IMR-90 (cell line): ENCODE data around the gene SRRD. TPM values are rescaled to one million over a fixed set of nuclear protein-coding genes. Genes with fewer than 3 reads are reported as not detected.

ENCODE experiments used
- ATAC-seq: fragments of 200-7000 bp; cut with Tn5 transposase; 2 replicates; pipeline ENCODE4 v1.9.1; 2020; ENCODE audit warnings: low read depth, mild to moderate bottlenecking, moderate library complexity
- BruUV-seq: library from RNA; stranded (reverse); fragments of 400-500 nt; replicated peaks from 2 replicates; lab custom pipeline; 2021; lab: Mats Ljungman, UMichigan
- CTCF ChIA-PET: fragments of 300-600 bp; formaldehyde crosslinking; extraction: SDS; loops from one replicate; lab custom pipeline; 2021; ENCODE audit warnings: antibody characterized with exemption; lab: Yijun Ruan, JAX
- POLR2A ChIA-PET: fragments of 300-600 bp; sonication (Branson Sonifier 250); formaldehyde crosslinking; loops from one replicate; lab custom pipeline; 2022; ENCODE audit warnings: antibody characterized with exemption; ENCODE audit not compliant: unreplicated experiment; lab: Charles Lee
- DNase-seq: peaks from one replicate; pipeline ENCODE4 v3.0.0; 2013
- H2AFZ ChIP-seq: replicated peaks from 2 replicates; pipeline ENCODE3; 2013; ENCODE audit warnings: low read length, mild to moderate bottlenecking; ENCODE audit not compliant: poor library complexity
- H2AK5ac ChIP-seq: 2 replicates; pipeline ENCODE4 v1.6.1; 2013; ENCODE audit warnings: low read depth, low read length, inconsistent platforms
- H2AK9ac ChIP-seq: replicated peaks from 2 replicates; pipeline ENCODE3; 2013; ENCODE audit warnings: mild to moderate bottlenecking, low read depth, low read length, moderate library complexity; ENCODE audit not compliant: poor library complexity
- H2BK120ac ChIP-seq: 2 replicates; pipeline ENCODE4 v1.6.1; 2013; ENCODE audit warnings: low read depth, low read length, inconsistent platforms
- H2BK15ac ChIP-seq: 3 replicates; pipeline ENCODE4 v1.6.1; 2013; ENCODE audit warnings: low read depth, low read length, inconsistent platforms
- H2BK20ac ChIP-seq: 2 replicates; pipeline ENCODE4 v1.6.1; 2013; ENCODE audit warnings: low read depth, mild to moderate bottlenecking, inconsistent platforms, low read length, moderate library complexity
- H2BK5ac ChIP-seq: 2 replicates; pipeline ENCODE4 v1.6.1; 2013; ENCODE audit warnings: mild to moderate bottlenecking, low read depth, low read length, inconsistent platforms; ENCODE audit not compliant: poor library complexity, severe bottlenecking
- H3K14ac ChIP-seq: replicated peaks from 2 replicates; pipeline ENCODE4 v1.6.1; 2013; ENCODE audit warnings: low read depth, low read length, inconsistent platforms
- H3K18ac ChIP-seq: 2 replicates; pipeline ENCODE4 v1.6.1; 2013; ENCODE audit warnings: low read depth, low read length, control low read depth
- H3K23ac ChIP-seq: 2 replicates; pipeline ENCODE4 v1.6.1; 2013; ENCODE audit warnings: low read depth, low read length, inconsistent platforms
- H3K27ac ChIP-seq: 2 replicates; pipeline ENCODE4 v1.5.1; 2013; ENCODE audit warnings: mild to moderate bottlenecking, control low read depth, low read length; ENCODE audit not compliant: insufficient read depth
- H3K27me3 ChIP-seq: 2 replicates; pipeline ENCODE4 v1.6.1; 2013; ENCODE audit warnings: low read length; ENCODE audit not compliant: control insufficient read depth, insufficient read depth
- H3K36me3 ChIP-seq: 2 replicates; pipeline ENCODE4 v1.6.1; 2013; ENCODE audit warnings: low read length, mixed read lengths; ENCODE audit not compliant: control insufficient read depth, insufficient read depth
- H3K4ac ChIP-seq: 2 replicates; pipeline ENCODE4 v1.6.1; 2013; ENCODE audit warnings: low read depth, low read length, inconsistent platforms
- H3K4me1 ChIP-seq: 2 replicates; pipeline ENCODE4 v1.6.1; 2013; ENCODE audit warnings: low read length, mixed read lengths; ENCODE audit not compliant: control insufficient read depth, insufficient read depth
- H3K4me2 ChIP-seq: 2 replicates; pipeline ENCODE4 v1.6.1; 2013; ENCODE audit warnings: low read depth, mild to moderate bottlenecking, control low read depth, low read length, moderate library complexity
- H3K4me3 ChIP-seq: 2 replicates; pipeline ENCODE4 v1.5.1; 2013; ENCODE audit warnings: low read depth, mild to moderate bottlenecking, control low read depth, low read length, moderate library complexity; ENCODE audit not compliant: insufficient read depth
- H3K56ac ChIP-seq: 2 replicates; pipeline ENCODE4 v1.6.1; 2013; ENCODE audit warnings: low read length, inconsistent platforms; ENCODE audit not compliant: insufficient read depth; ENCODE audit errors: extremely low read depth
- H3K79me1 ChIP-seq, 2 experiments: 2 replicates each; pipeline ENCODE4 v1.6.1; 2013; ENCODE audit warnings: low read length in 2 of 2, inconsistent platforms in 1 of 2, low read depth in 1 of 2
- H3K9ac ChIP-seq: 2 replicates; pipeline ENCODE4 v1.6.1; 2013; ENCODE audit warnings: low read depth, low read length, control low read depth
- H3K9me1 ChIP-seq: 2 replicates; pipeline ENCODE4 v1.6.1; 2013; ENCODE audit warnings: low read length, inconsistent platforms; ENCODE audit not compliant: insufficient read depth
- H3K9me3 ChIP-seq: 2 replicates; pipeline ENCODE4 v1.6.1; 2013; ENCODE audit warnings: low read length; ENCODE audit not compliant: control insufficient read depth, insufficient read depth
- H4K20me1 ChIP-seq: 2 replicates; pipeline ENCODE4 v1.6.1; 2013; ENCODE audit warnings: low read length, inconsistent platforms; ENCODE audit not compliant: insufficient read depth
- H4K5ac ChIP-seq: 2 replicates; pipeline ENCODE4 v1.6.1; 2013; ENCODE audit warnings: mild to moderate bottlenecking, low read depth, low read length, control low read depth
- H4K8ac ChIP-seq, 2 experiments: 2 replicates each; pipeline ENCODE4 v1.6.1; 2013; ENCODE audit warnings: low read depth in 2 of 2, low read length in 2 of 2, control low read depth in 1 of 2, inconsistent platforms in 1 of 2
- H4K91ac ChIP-seq: 2 replicates; pipeline ENCODE4 v1.6.1; 2013; ENCODE audit warnings: low read depth, low read length, inconsistent platforms; ENCODE audit not compliant: insufficient read depth
- BHLHE40 ChIP-seq: fragments of 150-350 bp; IDR thresholded peaks from 2 replicates; pipeline ENCODE4 v1.6.1; 2016; ENCODE audit warnings: mild to moderate bottlenecking, low read depth, low read length
- CEBPB ChIP-seq: IDR thresholded peaks from 2 replicates; pipeline ENCODE4 v1.6.1; 2012; ENCODE audit warnings: low read depth, low read length, improper control_type of control experiment
- CHD1 ChIP-seq: IDR thresholded peaks from 2 replicates; pipeline ENCODE4 v1.6.1; 2012; ENCODE audit warnings: low read depth, low read length, improper control_type of control experiment
- FOS ChIP-seq: fragments of 150-350 bp; IDR thresholded peaks from 2 replicates; pipeline ENCODE4 v1.6.1; 2016; ENCODE audit warnings: low read depth, low read length
- MAFK ChIP-seq: IDR thresholded peaks from 2 replicates; pipeline ENCODE4 v1.6.1; 2012; ENCODE audit warnings: low read depth, low read length, improper control_type of control experiment
- MAZ ChIP-seq: IDR thresholded peaks from 2 replicates; pipeline ENCODE4 v1.6.1; 2012; ENCODE audit warnings: low read depth, mild to moderate bottlenecking, low read length, improper control_type of control experiment, moderate library complexity, borderline replicate concordance
- MXI1 ChIP-seq: IDR thresholded peaks from 2 replicates; pipeline ENCODE4 v1.6.1; 2012; ENCODE audit warnings: low read depth, mild to moderate bottlenecking, low read length, moderate library complexity, borderline replicate concordance
- NFE2L2 ChIP-seq: fragments of 150-350 bp; IDR thresholded peaks from 2 replicates; pipeline ENCODE4 v1.6.1; 2016; ENCODE audit warnings: low read depth, mild to moderate bottlenecking, low read length
- POLR2A ChIP-seq: IDR thresholded peaks from 2 replicates; pipeline ENCODE4 v1.6.1; 2012; ENCODE audit warnings: mild to moderate bottlenecking, low read depth, low read length
- RAD21 ChIP-seq: IDR thresholded peaks from 2 replicates; pipeline ENCODE4 v1.6.1; 2012; ENCODE audit warnings: low read length, improper control_type of control experiment
- RCOR1 ChIP-seq: IDR thresholded peaks from 2 replicates; pipeline ENCODE4 v1.6.1; 2012; ENCODE audit warnings: mild to moderate bottlenecking, low read length, improper control_type of control experiment; ENCODE audit not compliant: insufficient replicate concordance
- RFX5 ChIP-seq: IDR thresholded peaks from 2 replicates; pipeline ENCODE4 v1.8.0; 2012; ENCODE audit warnings: low read depth, mild to moderate bottlenecking, low read length, moderate library complexity
- SMC3 ChIP-seq: fragments of 150-350 bp; IDR thresholded peaks from 2 replicates; pipeline ENCODE4 v1.6.1; 2016; ENCODE audit warnings: low read depth, mild to moderate bottlenecking, antibody characterized with exemption, low read length, moderate library complexity
- USF2 ChIP-seq: fragments of 150-350 bp; IDR thresholded peaks from 2 replicates; pipeline ENCODE4 v1.6.1; 2017; ENCODE audit warnings: mild to moderate bottlenecking, antibody characterized with exemption, low read length, low read depth
- WGBS, 2 experiments: methylation state at CpG; one replicate each; pipeline versions ENCODE4 v1.1.5 to v1.1.7; 2013; ENCODE audit warnings: missing lambda C conversion rate in 2 of 2; ENCODE audit not compliant: insufficient read length in 1 of 2; ENCODE audit errors: extremely low coverage in 2 of 2; 5-methylcytosine and 5-hydroxymethylcytosine counted together
- dilution Hi-C: fragments of 300-500 bp; cut with HindIII; formaldehyde crosslinking; loops from one replicate; pipeline ENCODE4 v1.14.3; 2018; ENCODE audit warnings: low sequenced_read_pairs; ENCODE audit not compliant: unreplicated experiment
- in situ Hi-C: fragments of 300-500 bp; cut with MboI; formaldehyde crosslinking; loops from 3 replicates; pipeline ENCODE4 v1.14.3; 2019; ENCODE audit warnings: low sequenced_read_pairs, inconsistent platforms, mixed read lengths
- intact Hi-C: fragments of 100-400 bp; cut with micrococcal nuclease; formaldehyde crosslinking; loops from 2 replicates; pipeline ENCODE4 v1.10.0; 2022
- polyA plus RNA-seq, 3 experiments: library from polyadenylated mRNA; depleted of rRNA; stranded (reverse); fragments of >200 nt; gene quantifications; 2 replicates each; pipeline ENCODE4 v1.2.3, GENCODE V29; 2012; ENCODE audit warnings: low replicate concordance in 1 of 3
- total RNA-seq: library from RNA; depleted of rRNA; stranded (reverse); fragments of >200 nt; gene quantifications from 2 replicates; pipeline ENCODE4 v1.2.3, GENCODE V29; 2012
- TF ChIP-seq, protein P1 (sequence below): conservative IDR thresholded peaks from 2 replicates; pipeline ENCODE4 v1.5.1; 2012; ENCODE audit warnings: mild to moderate bottlenecking, low read depth, low read length, improper control_type of control experiment
- TF ChIP-seq, protein P2 (sequence below): fragments of 150-350 bp; IDR thresholded peaks from 2 replicates; pipeline ENCODE4 v1.6.1; 2016; ENCODE audit warnings: low read depth, mild to moderate bottlenecking, low read length, moderate library complexity, borderline replicate concordance

Gene SRRD
- total and polyA plus RNA-seq, 2 of the 4 experiments (the other 2 are of a cell fraction) = 18.3 to 24.0 TPM

DNA sequence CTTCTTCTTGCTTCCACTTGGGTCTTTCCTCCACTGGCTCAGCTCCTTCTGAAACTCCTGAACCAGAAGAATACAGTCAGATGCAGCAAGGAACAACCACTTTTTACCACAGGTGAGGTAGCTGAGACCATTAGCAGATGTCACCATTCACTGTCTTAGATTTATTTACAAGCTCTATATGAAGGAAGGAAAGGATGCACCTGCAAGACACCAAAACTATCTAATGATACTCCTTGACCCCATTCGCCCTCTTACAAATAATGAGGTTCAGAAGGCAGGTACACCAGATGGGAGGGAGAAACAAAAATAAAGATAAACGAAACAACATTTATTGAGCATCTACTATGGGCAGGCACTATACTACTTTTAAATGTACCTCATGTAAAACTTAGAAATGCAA lies 18.3 kb downstream of the SRRD start:
- no peak overlapping the region for H4K91ac ChIP-seq
- H2AK5ac ChIP-seq = no peak overlapping the region
- no peak overlapping the region for H3K4me2 ChIP-seq
- intact Hi-C loops = loop anchor here (5.0 kb wide), 1 partner anchor 90 kb away; the partner anchor contains the start of gene TPST2
- H3K9me1 ChIP-seq = no peaks in the 10 kb centered on the region
- H2AFZ ChIP-seq = no peak overlapping the region
- no peak overlapping the region for H3K4ac ChIP-seq
- no peak overlapping the region for H2BK5ac ChIP-seq
- no peak overlapping the region for H2BK20ac ChIP-seq
- no peak overlapping the region for H3K56ac ChIP-seq
- in situ Hi-C loops = no loop called here
- no peaks in the 10 kb centered on the region for H3K9me3 ChIP-seq
- no peak overlapping the region for H2BK15ac ChIP-seq
- no peaks in the 10 kb centered on the region for H3K27me3 ChIP-seq
- no peak overlapping the region for H3K18ac ChIP-seq
- no peak overlapping the region for H2BK120ac ChIP-seq
- H4K5ac ChIP-seq = no peak overlapping the region
- no peak overlapping the region for H3K14ac ChIP-seq
- no peaks in the 10 kb centered on the region for H4K20me1 ChIP-seq
- POLR2A ChIA-PET = no interaction called here
- H3K27ac ChIP-seq = no peak overlapping the region
- TF ChIP-seq USF2 (no peak), RFX5 (no peak), CHD1 (no peak), BHLHE40 (no peak), SMC3 (no peak), MAFK (no peak), POLR2A (no peak), RCOR1 (no peak), RAD21 (no peak), CEBPB (no peak), MXI1 (no peak), MAZ (no peak), NFE2L2 (no peak), FOS (no peak)
- TF ChIP-seq, protein P1, sequence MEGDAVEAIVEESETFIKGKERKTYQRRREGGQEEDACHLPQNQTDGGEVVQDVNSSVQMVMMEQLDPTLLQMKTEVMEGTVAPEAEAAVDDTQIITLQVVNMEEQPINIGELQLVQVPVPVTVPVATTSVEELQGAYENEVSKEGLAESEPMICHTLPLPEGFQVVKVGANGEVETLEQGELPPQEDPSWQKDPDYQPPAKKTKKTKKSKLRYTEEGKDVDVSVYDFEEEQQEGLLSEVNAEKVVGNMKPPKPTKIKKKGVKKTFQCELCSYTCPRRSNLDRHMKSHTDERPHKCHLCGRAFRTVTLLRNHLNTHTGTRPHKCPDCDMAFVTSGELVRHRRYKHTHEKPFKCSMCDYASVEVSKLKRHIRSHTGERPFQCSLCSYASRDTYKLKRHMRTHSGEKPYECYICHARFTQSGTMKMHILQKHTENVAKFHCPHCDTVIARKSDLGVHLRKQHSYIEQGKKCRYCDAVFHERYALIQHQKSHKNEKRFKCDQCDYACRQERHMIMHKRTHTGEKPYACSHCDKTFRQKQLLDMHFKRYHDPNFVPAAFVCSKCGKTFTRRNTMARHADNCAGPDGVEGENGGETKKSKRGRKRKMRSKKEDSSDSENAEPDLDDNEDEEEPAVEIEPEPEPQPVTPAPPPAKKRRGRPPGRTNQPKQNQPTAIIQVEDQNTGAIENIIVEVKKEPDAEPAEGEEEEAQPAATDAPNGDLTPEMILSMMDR = no peak
- TF ChIP-seq, protein P2, sequence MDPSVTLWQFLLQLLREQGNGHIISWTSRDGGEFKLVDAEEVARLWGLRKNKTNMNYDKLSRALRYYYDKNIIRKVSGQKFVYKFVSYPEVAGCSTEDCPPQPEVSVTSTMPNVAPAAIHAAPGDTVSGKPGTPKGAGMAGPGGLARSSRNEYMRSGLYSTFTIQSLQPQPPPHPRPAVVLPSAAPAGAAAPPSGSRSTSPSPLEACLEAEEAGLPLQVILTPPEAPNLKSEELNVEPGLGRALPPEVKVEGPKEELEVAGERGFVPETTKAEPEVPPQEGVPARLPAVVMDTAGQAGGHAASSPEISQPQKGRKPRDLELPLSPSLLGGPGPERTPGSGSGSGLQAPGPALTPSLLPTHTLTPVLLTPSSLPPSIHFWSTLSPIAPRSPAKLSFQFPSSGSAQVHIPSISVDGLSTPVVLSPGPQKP = no peak
- H2AK9ac ChIP-seq = no peak overlapping the region
- dilution Hi-C loops = no loop called here
- H3K4me1 ChIP-seq = no peaks in the 10 kb centered on the region
- H3K36me3 ChIP-seq = peaks cover 57% of the 10 kb centered on the region
- no peak for DNase-seq
- no peak for ATAC-seq
- peaks cover 4 to 10% of the 10 kb centered on the region in 2 experiments; a peak in 2 of 4 replicates for H3K79me1 ChIP-seq
- no CpG with 5 or more reads among the region's 2 CpGs for WGBS, 2 experiments
- no peak overlapping the region for H4K8ac ChIP-seq
- CTCF ChIA-PET = interaction anchor here (0.6 to 2.1 kb wide), 6 partner anchors 18 to 164 kb away, joined by 3 to 7 read pairs (median 4); partner anchors contain the start of genes HPS4 and SRRD
- H3K9ac ChIP-seq = no peak overlapping the region
- no peak overlapping the region for H3K23ac ChIP-seq
- no TSS peak for BruUV-seq
- H3K4me3 ChIP-seq = no peak overlapping the region
